SK-N-SH (cell line): Measurements from ENCODE around the gene SEZ6. TPM values are rescaled to one million over a fixed set of nuclear protein-coding genes. Genes with fewer than 3 reads are reported as not detected.

ENCODE experiments used
- CTCF ChIA-PET: fragments of 300-600, 350-600 bp; formaldehyde crosslinking; extraction: SDS; loops from one replicate; lab custom pipeline; 2021; lab: Yijun Ruan, JAX
- POLR2A ChIA-PET: fragments of 350-600 bp; sonication (Branson Sonifier 250); formaldehyde crosslinking; extraction: SDS; loops from one replicate; lab custom pipeline; 2020; ENCODE audit warnings: antibody characterized with exemption, inconsistent platforms; lab: Yijun Ruan, JAX
- DNase-seq: peaks from one replicate; pipeline ENCODE4 v3.0.0; 2012
- H2AFZ ChIP-seq: fragments of 200-600 bp; sonication (generic); 2 replicates; pipeline ENCODE4 v1.8.1; 2016; ENCODE audit warnings: antibody characterized with exemption, mild to moderate bottlenecking, low read depth
- H3F3A ChIP-seq: fragments of 200-600 bp; sonication (generic); replicated peaks from 2 replicates; pipeline ENCODE3; 2016; ENCODE audit warnings: antibody characterized with exemption, mild to moderate bottlenecking; ENCODE audit not compliant: insufficient read depth
- H3K27ac ChIP-seq, 2 experiments: fragments of 200-500 bp in 1 of 2; fragments of 200-600 bp in 1 of 2; sonication (Bioruptor generic) in 1 of 2; sonication (generic), shearing (Covaris generic) in 1 of 2; 2 replicates each; pipeline versions ENCODE4 v1.5.1 to v1.6.1; 2014 to 2016; ENCODE audit warnings: low read depth in 2 of 2, inconsistent platforms in 1 of 2, low read length in 1 of 2, mild to moderate bottlenecking in 1 of 2, mixed read lengths in 1 of 2
- H3K27me3 ChIP-seq: fragments of 200-600 bp; sonication (generic), shearing (Covaris generic); 2 replicates; pipeline ENCODE4 v1.6.1; 2016; ENCODE audit warnings: mixed run types; ENCODE audit not compliant: insufficient read depth
- H3K36me3 ChIP-seq, 2 experiments: fragments of 200-500 bp in 1 of 2; fragments of 200-600 bp in 1 of 2; sonication (Bioruptor generic) in 1 of 2; sonication (generic) in 1 of 2; replicated peaks in 1 of 2; 2 replicates each; pipeline versions ENCODE3 to v1.5.1; 2014 to 2016; ENCODE audit warnings: low read length in 1 of 2, mild to moderate bottlenecking in 1 of 2; ENCODE audit not compliant: insufficient read depth in 2 of 2, control insufficient read depth in 1 of 2
- H3K4me1 ChIP-seq, 2 experiments: fragments of 200-500 bp in 1 of 2; fragments of 200-600 bp in 1 of 2; sonication (Bioruptor generic) in 1 of 2; sonication (generic), shearing (Covaris generic) in 1 of 2; 2 replicates each; pipeline versions ENCODE4 v1.5.1 to v1.6.1; 2014 to 2016; ENCODE audit warnings: low read depth in 1 of 2, low read length in 1 of 2, mixed run types in 1 of 2; ENCODE audit not compliant: insufficient read depth in 2 of 2, control insufficient read depth in 1 of 2
- H3K4me2 ChIP-seq: fragments of 200-600 bp; sonication (generic), shearing (Covaris generic); 2 replicates; pipeline ENCODE4 v1.6.1; 2017; ENCODE audit warnings: mixed run types
- H3K4me3 ChIP-seq, 2 experiments: fragments of 200-500 bp in 1 of 2; fragments of 200-600 bp in 1 of 2; sonication (Bioruptor generic) in 1 of 2; sonication (generic), shearing (Covaris generic) in 1 of 2; 2 replicates each; pipeline versions ENCODE4 v1.5.1 to v1.8.1; 2014 to 2016; ENCODE audit warnings: low read depth in 2 of 2, inconsistent platforms in 1 of 2, low read length in 1 of 2, mild to moderate bottlenecking in 1 of 2, mixed read lengths in 1 of 2, moderate library complexity in 1 of 2
- H3K79me2 ChIP-seq: fragments of 200-600 bp; sonication (generic); 2 replicates; pipeline ENCODE4 v1.8.1; 2017; ENCODE audit warnings: mild to moderate bottlenecking; ENCODE audit not compliant: insufficient read depth
- H3K9ac ChIP-seq: fragments of 200-600 bp; sonication (generic); 2 replicates; pipeline ENCODE4 v1.6.1; 2017; ENCODE audit warnings: mixed run types
- H3K9me2 ChIP-seq: fragments of 200-600 bp; sonication (generic); 2 replicates; pipeline ENCODE4 v1.6.1; 2017; ENCODE audit warnings: mixed run types
- H3K9me3 ChIP-seq: fragments of 200-600 bp; sonication (generic); 2 replicates; pipeline ENCODE4 v1.6.1; 2017; ENCODE audit warnings: mixed run types, mild to moderate bottlenecking, moderate library complexity
- H4K20me1 ChIP-seq: fragments of 200-600 bp; sonication (generic); 2 replicates; pipeline ENCODE4 v1.6.1; 2017; ENCODE audit warnings: mild to moderate bottlenecking, mixed run types; ENCODE audit not compliant: insufficient read depth
- ELF1 ChIP-seq: IDR thresholded peaks from 2 replicates; pipeline ENCODE4 v1.4.0; 2012
- EZH2phosphoT487 ChIP-seq: fragments of 200-600 bp; sonication (generic); IDR thresholded peaks from 2 replicates; pipeline ENCODE4 v1.6.1; 2017; ENCODE audit warnings: low read depth, mixed run types, mild to moderate bottlenecking, antibody characterized with exemption, moderate library complexity, borderline replicate concordance
- GABPA ChIP-seq: IDR thresholded peaks from 2 replicates; pipeline ENCODE4 v1.4.0; 2012; ENCODE audit warnings: low read depth, mild to moderate bottlenecking
- PBX3 ChIP-seq: IDR thresholded peaks from 2 replicates; pipeline ENCODE4; 2012
- SIN3A ChIP-seq: IDR thresholded peaks from 2 replicates; pipeline ENCODE4 v1.6.1; 2012; ENCODE audit warnings: low read depth, mild to moderate bottlenecking, low read length, moderate library complexity, borderline replicate concordance
- SMC3 ChIP-seq: IDR thresholded peaks from 2 replicates; pipeline ENCODE4 v1.6.1; 2012; ENCODE audit warnings: low read depth, low read length, improper control_type of control experiment
- USF1 ChIP-seq: IDR thresholded peaks from 2 replicates; pipeline ENCODE4 v1.4.0; 2012; ENCODE audit warnings: low read depth, borderline replicate concordance
- USF2 ChIP-seq: fragments of 150-350 bp; IDR thresholded peaks from 2 replicates; pipeline ENCODE4 v1.6.1; 2017; ENCODE audit warnings: antibody characterized with exemption, low read length, low read depth, borderline replicate concordance
- YY1 ChIP-seq: IDR thresholded peaks from 2 replicates; pipeline ENCODE4 v1.4.0; 2012; ENCODE audit warnings: low read depth, mild to moderate bottlenecking
- WGBS: methylation state at CpG from one replicate; pipeline ENCODE4 v1.1.6; 2017; ENCODE audit warnings: low lambda C conversion rate; 5-methylcytosine and 5-hydroxymethylcytosine counted together
- polyA plus RNA-seq, 3 experiments: library from polyadenylated mRNA; depleted of rRNA; stranded (reverse); fragments of >200 nt; gene quantifications; 2 replicates each; pipeline ENCODE4 v1.2.3, GENCODE V29; 2012
- TF ChIP-seq, protein P1 (sequence below): IDR thresholded peaks from 2 replicates; pipeline ENCODE4 v1.4.0; 2012; ENCODE audit warnings: low read depth, borderline replicate concordance
- TF ChIP-seq, protein P2 (sequence below): fragments of 200-600 bp; sonication (generic); IDR thresholded peaks from 2 replicates; pipeline ENCODE4 v1.6.1; 2017; ENCODE audit warnings: antibody characterized with exemption, mild to moderate bottlenecking, moderate library complexity

SEZ6 gene
- polyA plus RNA-seq, 1 of the 3 experiments (the other 2 are of a cell fraction) = 0.12 TPM

- H3K9ac ChIP-seq = no peak overlapping the region
- no peak overlapping the region for H2AFZ ChIP-seq
- POLR2A ChIA-PET = interaction anchor here (1.5 kb wide), 1 partner anchor 22 kb away, joined by 3 read pairs; no protein-coding TSS in a partner anchor
- H3K9me2 ChIP-seq = no peaks in the 10 kb centered on the region
- 60% methylated on average over 5 of the region's 5 CpGs for WGBS
- CTCF ChIA-PET = interaction anchor here (10.2 kb wide), 1 partner anchor 138 kb away, joined by 341 read pairs; no protein-coding TSS in a partner anchor
- peaks cover 4% of the 10 kb centered on the region; the same call in 1 of the 2 replicates for H3K27me3 ChIP-seq
- H3K4me3 ChIP-seq = no peak overlapping the region
- H3K9me3 ChIP-seq = no peaks in the 10 kb centered on the region
- H3K4me2 ChIP-seq = no peak overlapping the region
- no peaks in the 10 kb centered on the region for H3F3A ChIP-seq
- H3K36me3 ChIP-seq = no peaks in the 10 kb centered on the region
- TF ChIP-seq PBX3 (no peak), USF2 (no peak), SMC3 (no peak), GABPA (no peak), YY1 (no peak), SIN3A (no peak), ELF1 (no peak), USF1 (no peak), EZH2phosphoT487 (no peak)
- TF ChIP-seq, protein P1, sequence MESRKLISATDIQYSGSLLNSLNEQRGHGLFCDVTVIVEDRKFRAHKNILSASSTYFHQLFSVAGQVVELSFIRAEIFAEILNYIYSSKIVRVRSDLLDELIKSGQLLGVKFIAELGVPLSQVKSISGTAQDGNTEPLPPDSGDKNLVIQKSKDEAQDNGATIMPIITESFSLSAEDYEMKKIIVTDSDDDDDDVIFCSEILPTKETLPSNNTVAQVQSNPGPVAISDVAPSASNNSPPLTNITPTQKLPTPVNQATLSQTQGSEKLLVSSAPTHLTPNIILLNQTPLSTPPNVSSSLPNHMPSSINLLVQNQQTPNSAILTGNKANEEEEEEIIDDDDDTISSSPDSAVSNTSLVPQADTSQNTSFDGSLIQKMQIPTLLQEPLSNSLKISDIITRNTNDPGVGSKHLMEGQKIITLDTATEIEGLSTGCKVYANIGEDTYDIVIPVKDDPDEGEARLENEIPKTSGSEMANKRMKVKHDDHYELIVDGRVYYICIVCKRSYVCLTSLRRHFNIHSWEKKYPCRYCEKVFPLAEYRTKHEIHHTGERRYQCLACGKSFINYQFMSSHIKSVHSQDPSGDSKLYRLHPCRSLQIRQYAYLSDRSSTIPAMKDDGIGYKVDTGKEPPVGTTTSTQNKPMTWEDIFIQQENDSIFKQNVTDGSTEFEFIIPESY = no peak
- TF ChIP-seq, protein P2, sequence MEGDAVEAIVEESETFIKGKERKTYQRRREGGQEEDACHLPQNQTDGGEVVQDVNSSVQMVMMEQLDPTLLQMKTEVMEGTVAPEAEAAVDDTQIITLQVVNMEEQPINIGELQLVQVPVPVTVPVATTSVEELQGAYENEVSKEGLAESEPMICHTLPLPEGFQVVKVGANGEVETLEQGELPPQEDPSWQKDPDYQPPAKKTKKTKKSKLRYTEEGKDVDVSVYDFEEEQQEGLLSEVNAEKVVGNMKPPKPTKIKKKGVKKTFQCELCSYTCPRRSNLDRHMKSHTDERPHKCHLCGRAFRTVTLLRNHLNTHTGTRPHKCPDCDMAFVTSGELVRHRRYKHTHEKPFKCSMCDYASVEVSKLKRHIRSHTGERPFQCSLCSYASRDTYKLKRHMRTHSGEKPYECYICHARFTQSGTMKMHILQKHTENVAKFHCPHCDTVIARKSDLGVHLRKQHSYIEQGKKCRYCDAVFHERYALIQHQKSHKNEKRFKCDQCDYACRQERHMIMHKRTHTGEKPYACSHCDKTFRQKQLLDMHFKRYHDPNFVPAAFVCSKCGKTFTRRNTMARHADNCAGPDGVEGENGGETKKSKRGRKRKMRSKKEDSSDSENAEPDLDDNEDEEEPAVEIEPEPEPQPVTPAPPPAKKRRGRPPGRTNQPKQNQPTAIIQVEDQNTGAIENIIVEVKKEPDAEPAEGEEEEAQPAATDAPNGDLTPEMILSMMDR = no peak
- TF ChIP-seq, all 33 proteins: peak for 0
- DNase-seq = no peak
- H4K20me1 ChIP-seq = 0 out of 2 replicates have a peak, but pooled peaks cover 4% of the 10 kb centered on the region
- H3K27ac ChIP-seq = peak overlapping the region in 1 of 2 experiments; percentile 29; a peak in 1 of 4 replicates
- H3K79me2 ChIP-seq = no peaks in the 10 kb centered on the region
- peaks cover 0 to 74% of the 10 kb centered on the region in 2 experiments; a peak in 3 of 4 replicates for H3K4me1 ChIP-seq
Observed at GRCh38 chr17:28975646-28976045, 30.2 kb downstream of the SEZ6 start.
